NCI-H187 (cell line): ENCODE results near the gene EPHA3.

Experiments
- DNase-seq, 2 experiments: peaks; one replicate each; lab custom pipeline; 2025; lab: John Stamatoyannopoulos, UW

EPHA3 gene

GRCh38 chr3:89107461-89108290 is at the start of gene EPHA3:
EPHA3 (plus strand) TSS chr3:89107621; CDS start chr3:89107749, 128 bp downstream.
- DNase-seq = no peak

GRCh38 chr3:89058371-89058770 is 49.0 kb upstream of the EPHA3 start:
- DNase-seq = no peak

GRCh38 chr3:89059211-89059925 is 48.1 kb upstream of the EPHA3 start:
- no peak for DNase-seq

GRCh38 chr3:89061259-89061658 is 46.2 kb upstream of the EPHA3 start:
- no peak for DNase-seq

GRCh38 chr3:89067736-89068135 is 39.7 kb upstream of the EPHA3 start:
- DNase-seq = no peak

- no peak for DNase-seq
Observed at GRCh38 chr3:89072642-89073041, 34.8 kb upstream of the EPHA3 start.

- no peak for DNase-seq
Observed at GRCh38 chr3:89079944-89080343, 27.5 kb upstream of the EPHA3 start.

- no peak for DNase-seq
Observed at GRCh38 chr3:89087851-89088250, 19.6 kb upstream of the EPHA3 start.

GRCh38 chr3:89098173-89098572 is 9.2 kb upstream of the EPHA3 start:
- no peak for DNase-seq

GRCh38 chr3:89098964-89099585 is 8.3 kb upstream of the EPHA3 start:
- no peak for DNase-seq

GRCh38 chr3:89101251-89101650 is 6.2 kb upstream of the EPHA3 start:
- no peak for DNase-seq

- DNase-seq = no peak
Observed at GRCh38 chr3:89101921-89102320, 5.5 kb upstream of the EPHA3 start.

GRCh38 chr3:89104499-89104898 is 2.9 kb upstream of the EPHA3 start:
- DNase-seq = no peak

GRCh38 chr3:89105503-89105902 is 1.9 kb upstream of the EPHA3 start:
- no peak for DNase-seq

GRCh38 chr3:89108291-89108550 is 800 bp downstream of the EPHA3 start:
- no peak for DNase-seq

- no peak for DNase-seq
Observed at GRCh38 chr3:89113344-89113743, 5.9 kb downstream of the EPHA3 start.

- DNase-seq = no peak
Observed at GRCh38 chr3:89113893-89114840, 6.7 kb downstream of the EPHA3 start.

- DNase-seq = no peak
Observed at GRCh38 chr3:89114841-89115223, 7.4 kb downstream of the EPHA3 start.

GRCh38 chr3:89116476-89116875 is 9.1 kb downstream of the EPHA3 start:
- DNase-seq = no peak

GRCh38 chr3:89138048-89138447 is 30.6 kb downstream of the EPHA3 start:
- no peak for DNase-seq

GRCh38 chr3:89139870-89140269 is 32.4 kb downstream of the EPHA3 start:
- no peak for DNase-seq

GRCh38 chr3:89144080-89144479 is 36.7 kb downstream of the EPHA3 start:
- no peak for DNase-seq
